Right kidney (tissue), 1 donor: ENCODE measurements around the gene HHLA2.
"Not testable (repeated sequence)": the region's sequence is repeated elsewhere in the genome, so short reads cannot be mapped to it uniquely, and the experiment has no call there.

Experiments used
- DNase-seq: peaks from one replicate; pipeline ENCODE4 v3.0.0-alpha.2; 2016

The HHLA2 gene

GRCh38 chr3:108343491-108343890, 47.1 kb downstream of the HHLA2 start:
- DNase-seq, result no peak

- no peak for DNase-seq
Measured at GRCh38 chr3:108345492-108346205, 49.3 kb downstream of the HHLA2 start.

- no peak for DNase-seq
Measured at GRCh38 chr3:108346301-108347227, 50.2 kb downstream of the HHLA2 start.

- DNase-seq, result no peak
Measured at GRCh38 chr3:108352176-108352575, 55.8 kb downstream of the HHLA2 start.

- DNase-seq, result no peak
Measured at GRCh38 chr3:108354562-108354961, 58.2 kb downstream of the HHLA2 start.

- DNase-seq, result no peak
Measured at GRCh38 chr3:108357042-108357441, 60.7 kb downstream of the HHLA2 start.

GRCh38 chr3:108359011-108359410, 62.7 kb downstream of the HHLA2 start:
- DNase-seq, result no peak

- DNase-seq, result no peak
Measured at GRCh38 chr3:108376026-108376425, 79.7 kb downstream of the HHLA2 start.

GRCh38 chr3:108377384-108377783, 81.0 kb downstream of the HHLA2 start:
- no peak for DNase-seq

- no peak for DNase-seq
Measured at GRCh38 chr3:108378153-108378951, 82.0 kb downstream of the HHLA2 start.

- not testable (repeated sequence) for DNase-seq
Measured at GRCh38 chr3:108378952-108379342, 82.6 kb downstream of the HHLA2 start.

- DNase-seq, result no peak
Measured at GRCh38 chr3:108380128-108380795, 83.9 kb downstream of the HHLA2 start.

GRCh38 chr3:108381529-108382140, 85.3 kb downstream of the HHLA2 start:
- DNase-seq, result no peak

GRCh38 chr3:108383306-108383705, 87.0 kb downstream of the HHLA2 start:
- no peak for DNase-seq

- DNase-seq, result no peak
Measured at GRCh38 chr3:108387063-108387462, 90.7 kb downstream of the HHLA2 start.

GRCh38 chr3:108388136-108389132, 92.1 kb downstream of the HHLA2 start:
- DNase-seq, result no peak

GRCh38 chr3:108389372-108389771, 93.0 kb downstream of the HHLA2 start:
- no peak for DNase-seq

- no peak for DNase-seq
Measured at GRCh38 chr3:108391917-108392593, 95.7 kb downstream of the HHLA2 start.

GRCh38 chr3:108393128-108393900, 97.0 kb downstream of the HHLA2 start:
- DNase-seq, result no peak
